H1 (cell line): ENCODE measurements around the gene CIDEA. TPM values are rescaled to one million over a fixed set of nuclear protein-coding genes. Genes with fewer than 3 reads are reported as not detected.

Experiments
- TAF1 ChIP-seq: IDR thresholded peaks from 2 replicates; pipeline ENCODE4 v1.6.1; 2011; ENCODE audit warnings: mild to moderate bottlenecking, low read depth, low read length
- polyA plus RNA-seq, 7 experiments: library from polyadenylated mRNA; depleted of rRNA in 3 of 7; stranded (reverse) in 5 of 7; unstranded in 2 of 7; fragments of >200 nt in 5 of 7; fragments of 200-250 nt in 2 of 7; gene quantifications; 1 replicate in 5 of 7; 2 replicates in 1 of 7; 4 replicates in 1 of 7; pipeline versions ENCODE4 v1.2.1 to v1.2.3, GENCODE V29; 2011 to 2013; ENCODE audit warnings: missing spikeins in 2 of 7, mixed read lengths in 2 of 7
- total RNA-seq: library from RNA; stranded (reverse); fragmentation: NEBNext Ultra II Directional; extraction: Animal tissue kit (Norgen Biotek cat#: 25700); gene quantifications from 2 replicates; pipeline ENCODE4 v1.2.1, GENCODE V29; 2021
- TF ChIP-seq, protein P1 (sequence below): IDR thresholded peaks from 2 replicates; pipeline ENCODE4 v1.6.1; 2011; ENCODE audit warnings: low read length, improper control_type of control experiment

Gene CIDEA
- total and polyA plus RNA-seq, 2 of the 8 experiments (the other 6 are each of a cell fraction or from before 2014, with no cell fraction given), result not detected

DNA sequence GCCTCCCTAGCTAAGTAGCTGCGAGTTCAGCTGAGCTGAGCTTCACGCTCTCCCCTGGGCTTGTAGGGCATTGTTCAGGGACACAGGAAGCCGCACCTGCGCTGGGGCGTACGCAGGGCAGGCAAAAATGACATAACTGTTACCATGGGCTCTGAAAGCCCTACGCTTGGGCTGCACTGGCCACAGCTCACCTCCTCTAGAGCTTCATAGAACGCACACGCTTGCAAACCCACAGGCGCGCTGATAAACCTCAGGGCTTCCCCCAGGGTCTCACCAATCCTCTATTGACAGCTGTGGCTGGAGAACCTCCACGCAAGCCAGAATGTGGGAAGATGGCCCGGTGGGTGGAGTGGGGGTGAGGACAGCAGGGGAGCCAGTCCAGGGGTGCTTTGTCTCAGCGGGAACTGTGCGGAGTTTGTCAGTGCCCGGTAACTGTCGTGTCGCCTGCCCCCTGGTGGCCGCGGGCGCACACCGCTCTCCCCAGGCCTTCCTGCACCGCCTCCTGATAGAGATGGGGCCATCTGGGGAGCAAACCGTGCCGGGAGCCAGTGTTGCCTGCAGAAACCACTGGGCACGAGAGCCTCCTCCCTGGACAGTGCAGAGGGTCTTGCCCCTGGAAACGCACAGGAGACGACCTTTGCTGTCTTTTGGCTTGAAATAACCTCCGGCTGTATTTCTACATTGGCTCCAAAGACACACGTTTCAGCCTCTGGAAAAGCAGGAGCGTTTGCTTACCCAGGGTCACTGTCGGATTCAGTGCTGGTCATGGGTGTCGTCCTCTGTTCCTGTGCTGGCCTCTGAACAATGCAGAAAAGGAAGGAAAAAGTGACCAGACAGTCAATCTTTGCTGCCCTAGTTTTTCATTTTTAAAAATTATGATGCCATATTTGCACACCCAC, 17.0 kb upstream of the CIDEA start (continued):
- TF ChIP-seq TAF1, result no peak
- TF ChIP-seq, protein P1, sequence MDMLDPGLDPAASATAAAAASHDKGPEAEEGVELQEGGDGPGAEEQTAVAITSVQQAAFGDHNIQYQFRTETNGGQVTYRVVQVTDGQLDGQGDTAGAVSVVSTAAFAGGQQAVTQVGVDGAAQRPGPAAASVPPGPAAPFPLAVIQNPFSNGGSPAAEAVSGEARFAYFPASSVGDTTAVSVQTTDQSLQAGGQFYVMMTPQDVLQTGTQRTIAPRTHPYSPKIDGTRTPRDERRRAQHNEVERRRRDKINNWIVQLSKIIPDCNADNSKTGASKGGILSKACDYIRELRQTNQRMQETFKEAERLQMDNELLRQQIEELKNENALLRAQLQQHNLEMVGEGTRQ, result no peak
